ENCODE measurements around the gene C11orf71.

- TF ChIP-seq CTCF (IDR thresholded peaks at IDR 0.05): no peak
- no peak for TF ChIP-seq EZH2 (IDR thresholded peaks at IDR 0.05; ENCODE audit: borderline replicate concordance, insufficient read depth, low read depth, low read length, poor library complexity, severe bottlenecking)
These were observed 17.8 kb downstream of the C11orf71 start for GRCh38 chr11:114382509-114382908.

Measured in B cell (primary cell).